Upper lobe of right lung (tissue), 1 donor: ENCODE results near the gene EXOSC1. TPM values are rescaled to one million over a fixed set of nuclear protein-coding genes. Genes with fewer than 3 reads are reported as not detected.

Experiments used
- ATAC-seq: fragments of 200-7000 bp; cut with Tn5 transposase; one replicate; pipeline ENCODE4 v1.9.1; 2020; ENCODE audit warnings: mild to moderate bottlenecking, moderate library complexity
- DNase-seq: peaks from one replicate; pipeline ENCODE4 v3.0.0-alpha.2; 2020
- H3K27ac ChIP-seq: fragments of 200-600 bp; one replicate; pipeline ENCODE4 v1.8.0; 2022
- H3K27me3 ChIP-seq: fragments of 200-600 bp; one replicate; pipeline ENCODE4 v1.8.0; 2022; ENCODE audit warnings: mild to moderate bottlenecking
- H3K36me3 ChIP-seq: fragments of 200-600 bp; one replicate; pipeline ENCODE4 v1.8.0; 2022
- H3K4me1 ChIP-seq: fragments of 200-600 bp; one replicate; pipeline ENCODE4 v1.8.0; 2022
- H3K4me3 ChIP-seq: fragments of 200-600 bp; one replicate; pipeline ENCODE4 v1.8.0; 2022; ENCODE audit warnings: mild to moderate bottlenecking
- H3K9me3 ChIP-seq: fragments of 200-600 bp; one replicate; pipeline ENCODE4 v1.8.0; 2022
- intact Hi-C: fragments of 100-400 bp; cut with DNase I; formaldehyde crosslinking; loops from one replicate; pipeline ENCODE4 v1.11.0; 2022
- total RNA-seq: library from RNA; stranded (reverse); fragmentation: NEBNext Ultra II Directional; extraction: Animal tissue kit (Norgen Biotek cat#: 25700); gene quantifications from one replicate; pipeline ENCODE4 v1.2.1, GENCODE V29; 2021
- TF ChIP-seq, protein P1 (sequence below): fragments of 200-600 bp; IDR thresholded peaks from one replicate; pipeline ENCODE4 v1.8.0; 2022; ENCODE audit warnings: antibody characterized with exemption
- donor health status: DM: no; HTN: yes; CAD: no; lungs with severe emphysema.

The EXOSC1 gene
- total RNA-seq, 1 donor from 2014 or later, result 27.0 TPM

- TF ChIP-seq, protein P1, sequence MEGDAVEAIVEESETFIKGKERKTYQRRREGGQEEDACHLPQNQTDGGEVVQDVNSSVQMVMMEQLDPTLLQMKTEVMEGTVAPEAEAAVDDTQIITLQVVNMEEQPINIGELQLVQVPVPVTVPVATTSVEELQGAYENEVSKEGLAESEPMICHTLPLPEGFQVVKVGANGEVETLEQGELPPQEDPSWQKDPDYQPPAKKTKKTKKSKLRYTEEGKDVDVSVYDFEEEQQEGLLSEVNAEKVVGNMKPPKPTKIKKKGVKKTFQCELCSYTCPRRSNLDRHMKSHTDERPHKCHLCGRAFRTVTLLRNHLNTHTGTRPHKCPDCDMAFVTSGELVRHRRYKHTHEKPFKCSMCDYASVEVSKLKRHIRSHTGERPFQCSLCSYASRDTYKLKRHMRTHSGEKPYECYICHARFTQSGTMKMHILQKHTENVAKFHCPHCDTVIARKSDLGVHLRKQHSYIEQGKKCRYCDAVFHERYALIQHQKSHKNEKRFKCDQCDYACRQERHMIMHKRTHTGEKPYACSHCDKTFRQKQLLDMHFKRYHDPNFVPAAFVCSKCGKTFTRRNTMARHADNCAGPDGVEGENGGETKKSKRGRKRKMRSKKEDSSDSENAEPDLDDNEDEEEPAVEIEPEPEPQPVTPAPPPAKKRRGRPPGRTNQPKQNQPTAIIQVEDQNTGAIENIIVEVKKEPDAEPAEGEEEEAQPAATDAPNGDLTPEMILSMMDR, result no peak
- ATAC-seq (peak; percentile 3), DNase-seq (no peak)
- Histone ChIP-seq H3K9me3 (no peaks in the 10 kb centered on the region), H3K27ac (peak overlapping the region; percentile 92), H3K4me3 (peak overlapping the region; percentile 88), H3K4me1 (peaks cover 13% of the 10 kb centered on the region), H3K27me3 (no peaks in the 10 kb centered on the region), H3K36me3 (peaks cover 23% of the 10 kb centered on the region)
- intact Hi-C loops, result no loop called here
Measured at GRCh38 chr10:97399843-97400545, 45.8 kb downstream of the EXOSC1 start.

GRCh38 chr10:97396056-97396455 is 49.8 kb downstream of the EXOSC1 start:
- intact Hi-C loops, result no loop called here

GRCh38 chr10:97393034-97393573 is 52.7 kb downstream of the EXOSC1 start:
- H3K4me1 ChIP-seq, result no peaks in the 10 kb centered on the region
- intact Hi-C loops, result no loop called here
- no peaks in the 10 kb centered on the region for H3K27me3 ChIP-seq
- H3K9me3 ChIP-seq, result no peaks in the 10 kb centered on the region
- TF ChIP-seq, protein P1, result no peak
- peaks cover 66% of the 10 kb centered on the region for H3K36me3 ChIP-seq
- H3K4me3 ChIP-seq, result no peak overlapping the region
- no peak for ATAC-seq
- no peak for DNase-seq
- H3K27ac ChIP-seq, result no peak overlapping the region

More at GRCh38 chr10:97396056-97396455, 49.8 kb downstream of the EXOSC1 start:
- DNase-seq, result no peak
- peaks cover 13% of the 10 kb centered on the region for H3K4me1 ChIP-seq
- peaks cover 46% of the 10 kb centered on the region for H3K36me3 ChIP-seq
- no peaks in the 10 kb centered on the region for H3K9me3 ChIP-seq
- no peak overlapping the region for H3K4me3 ChIP-seq
- TF ChIP-seq, protein P1, result no peak
- ATAC-seq, result no peak
- H3K27ac ChIP-seq, result no peak overlapping the region
- no peaks in the 10 kb centered on the region for H3K27me3 ChIP-seq

- no peaks in the 10 kb centered on the region for H3K4me1 ChIP-seq
- H3K27ac ChIP-seq, result no peak overlapping the region
- H3K4me3 ChIP-seq, result no peak overlapping the region
- TF ChIP-seq, protein P1, result no peak
- peaks cover 49% of the 10 kb centered on the region for H3K36me3 ChIP-seq
- H3K27me3 ChIP-seq, result no peaks in the 10 kb centered on the region
- no peak for DNase-seq
- H3K9me3 ChIP-seq, result no peaks in the 10 kb centered on the region
- peak; percentile 63 for ATAC-seq
- intact Hi-C loops, result no loop called here
Measured at GRCh38 chr10:97390091-97390490, 55.7 kb downstream of the EXOSC1 start.

DNA sequence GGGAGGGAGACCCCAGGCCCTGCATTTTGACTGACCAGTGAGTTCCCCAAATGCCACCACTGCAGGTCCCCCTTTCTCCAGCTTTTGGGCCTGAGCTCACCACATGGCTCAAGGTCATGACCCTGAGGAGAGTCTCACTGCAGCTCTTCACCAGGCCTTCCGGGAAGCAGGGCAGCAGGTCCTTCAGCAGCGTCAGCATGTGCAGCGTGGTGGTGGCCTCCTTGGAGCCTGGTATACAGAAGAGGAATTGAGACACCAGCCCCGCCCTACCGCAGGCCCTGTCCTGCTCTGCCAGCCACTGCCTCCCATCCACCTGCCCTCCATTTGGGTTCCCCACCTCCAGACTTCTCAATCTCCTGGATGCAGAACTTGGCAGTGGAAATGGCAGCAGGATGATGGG is 57.7 kb downstream of the EXOSC1 start:
- DNase-seq (no peak), ATAC-seq (peak; percentile 42)
- intact Hi-C loops, result no loop called here
- Histone ChIP-seq H3K4me3 (no peak overlapping the region), H3K4me1 (no peaks in the 10 kb centered on the region), H3K9me3 (no peaks in the 10 kb centered on the region), H3K27ac (no peak overlapping the region), H3K27me3 (no peaks in the 10 kb centered on the region), H3K36me3 (peaks cover 31% of the 10 kb centered on the region)
- TF ChIP-seq, protein P1, result no peak

Other genes with a start within 250 kb of the EXOSC1 start
- 14.0 TPM for gene ARHGAP19, start 153.4 kb downstream of the EXOSC1 start, total RNA-seq
- gene FRAT1, start 126.7 kb downstream of the EXOSC1 start, total RNA-seq, result 10.4 TPM
- gene FRAT2, start 111.3 kb downstream of the EXOSC1 start, total RNA-seq, result 20.4 TPM
- gene RRP12, start 44.7 kb downstream of the EXOSC1 start, total RNA-seq, result 23.7 TPM
- 139 TPM for gene PGAM1, start 19.8 kb downstream of the EXOSC1 start, total RNA-seq
- gene ZDHHC16, start 169 bp upstream of the EXOSC1 start, total RNA-seq, result 63.2 TPM
- 70.7 TPM for gene MMS19, start 52.4 kb upstream of the EXOSC1 start, total RNA-seq
- gene UBTD1, start 52.9 kb upstream of the EXOSC1 start, total RNA-seq, result 37.5 TPM
- 0.98 TPM for gene ANKRD2, start 126.8 kb upstream of the EXOSC1 start, total RNA-seq
- gene HOGA1, start 138.4 kb upstream of the EXOSC1 start, total RNA-seq, result 2.3 TPM
- not detected for gene C10orf62, start 143.7 kb upstream of the EXOSC1 start, total RNA-seq
- 3.8 TPM for gene MORN4, start 187.5 kb upstream of the EXOSC1 start, total RNA-seq
- gene PI4K2A, start 194.7 kb upstream of the EXOSC1 start, total RNA-seq, result 28.3 TPM
- 20.5 TPM for gene AVPI1, start 241.2 kb upstream of the EXOSC1 start, total RNA-seq